ENCODE results near the gene SETD3.

The SETD3 gene

DNA sequence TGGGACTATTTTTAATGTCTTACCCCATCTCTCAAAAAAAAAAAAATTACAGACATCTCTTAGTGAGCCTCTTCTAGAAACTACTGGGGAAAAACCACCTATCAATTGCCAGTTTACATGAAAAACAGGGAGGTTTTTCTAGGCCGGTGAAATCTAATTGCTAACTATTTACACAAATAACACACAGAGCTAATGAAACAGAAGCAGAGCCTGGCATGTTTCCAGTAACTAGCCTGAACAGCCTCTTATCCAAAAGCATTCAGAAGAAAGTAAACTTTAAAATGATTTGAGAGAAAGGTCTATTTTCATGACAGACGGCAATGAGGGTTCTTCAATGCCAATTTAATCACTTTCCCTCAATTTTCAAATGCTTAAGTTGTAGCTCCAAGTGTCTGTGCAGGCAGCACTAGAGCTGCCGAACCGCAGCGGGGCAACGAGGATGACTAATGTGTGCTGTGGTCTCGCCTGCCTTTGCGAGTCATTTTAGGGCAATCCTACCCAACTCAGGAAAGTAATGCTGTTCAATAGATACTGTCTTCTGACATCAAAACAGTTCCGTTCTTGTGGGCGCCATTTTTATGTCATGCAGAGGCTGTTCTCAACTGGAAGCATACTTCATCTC is 84.6 kb downstream of the SETD3 start:
- WGBS (ENCODE audit: insufficient coverage, insufficient read length) = no CpG with 5 or more reads among the region's 10 CpGs

DNA sequence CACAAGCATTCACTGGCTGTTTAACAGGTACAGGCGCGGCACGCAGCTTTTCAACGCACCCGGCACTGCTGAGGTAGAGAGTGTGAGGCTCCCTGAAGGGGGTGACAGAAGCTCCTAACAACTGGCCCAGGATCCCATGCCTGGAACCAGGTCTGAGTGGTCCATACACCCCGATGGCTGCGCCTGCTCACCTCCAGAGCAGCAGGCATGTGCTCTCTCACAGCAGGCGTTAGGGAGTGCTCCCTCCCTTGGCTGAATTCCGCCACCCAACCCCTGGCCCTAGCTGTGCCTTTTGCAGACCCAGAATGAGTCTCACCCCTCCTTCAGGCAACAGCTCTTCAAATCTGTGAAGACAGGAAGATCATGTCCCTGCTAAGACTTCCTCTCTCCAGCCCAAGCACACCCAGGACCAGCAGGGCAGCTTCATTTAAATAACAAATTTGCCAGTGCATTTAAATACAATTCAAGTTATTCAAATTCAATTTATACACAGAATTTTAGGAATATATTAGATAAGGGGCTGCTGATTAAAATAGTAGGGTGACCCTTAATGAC is 86.0 kb downstream of the SETD3 start:
- WGBS (ENCODE audit: insufficient coverage, insufficient read length) = no CpG with 5 or more reads among the region's 9 CpGs
- DNase-seq (ENCODE audit: low read depth, low spot score) = no peak

More for the DNA sequence above, 84.6 kb downstream of the SETD3 start:
- peaks cover 5% of the 10 kb centered on the region for H3K4me1 ChIP-seq (ENCODE audit: control insufficient read depth, insufficient read depth, low read length)
- H3K9me3 ChIP-seq (ENCODE audit: control insufficient read depth, insufficient read depth, low read length) = no peaks in the 10 kb centered on the region
- H3K27me3 ChIP-seq (ENCODE audit: control insufficient read depth, insufficient read depth, low read length) = no peaks in the 10 kb centered on the region
- no peak for DNase-seq (ENCODE audit: low read depth, low spot score)
- no peak overlapping the region for H3K4me3 ChIP-seq (ENCODE audit: low read length)
- H3K27ac ChIP-seq (ENCODE audit: low read length) = no peak overlapping the region
- H3K36me3 ChIP-seq (ENCODE audit: control insufficient read depth, insufficient read depth, low read length) = peaks cover 4% of the 10 kb centered on the region; the same call in 1 of the 2 replicates

DNA sequence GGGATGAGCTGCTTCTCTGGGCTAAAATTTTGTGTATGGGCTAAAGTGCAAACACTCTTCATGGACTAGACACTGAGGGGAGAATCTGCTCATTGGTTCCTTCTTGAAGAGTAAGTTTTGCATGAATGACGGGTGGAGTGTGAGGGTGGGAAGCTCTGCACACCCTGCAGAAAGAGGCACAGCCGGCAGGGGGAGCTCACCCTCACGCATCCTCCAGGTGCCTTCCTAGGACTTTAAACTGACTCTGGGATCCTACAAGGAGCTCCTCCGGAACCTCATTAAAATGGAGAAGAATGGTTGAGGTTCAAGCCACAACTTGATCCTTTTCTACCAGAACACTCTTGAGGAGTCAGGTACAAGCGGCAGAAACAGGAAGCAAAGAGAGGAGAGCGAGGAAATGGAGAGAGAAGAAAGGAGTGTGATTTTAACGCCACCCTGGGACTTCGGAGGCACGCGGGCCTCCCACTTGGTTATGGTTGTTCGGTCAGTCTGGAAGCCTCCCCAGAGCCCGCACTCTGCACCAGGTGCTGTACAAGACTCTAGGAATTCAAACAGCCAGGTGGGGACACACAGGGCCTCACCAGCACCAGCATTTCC is 87.5 kb downstream of the SETD3 start:
- Histone ChIP-seq H3K4me3 (ENCODE audit: low read length) (no peak overlapping the region), H3K27ac (ENCODE audit: low read length) (no peak overlapping the region), H3K36me3 (ENCODE audit: control insufficient read depth, insufficient read depth, low read length) (no peaks in the 10 kb centered on the region), H3K9me3 (ENCODE audit: control insufficient read depth, insufficient read depth, low read length) (no peaks in the 10 kb centered on the region), H3K27me3 (ENCODE audit: control insufficient read depth, insufficient read depth, low read length) (no peaks in the 10 kb centered on the region), H3K4me1 (ENCODE audit: control insufficient read depth, insufficient read depth, low read length) (peaks cover 7% of the 10 kb centered on the region)
- DNase-seq (ENCODE audit: low read depth, low spot score) = peak; percentile 45
- WGBS (ENCODE audit: insufficient coverage, insufficient read length) = no CpG with 5 or more reads among the region's 12 CpGs

More for the DNA sequence above, 86.0 kb downstream of the SETD3 start:
- Histone ChIP-seq H3K4me1 (ENCODE audit: control insufficient read depth, insufficient read depth, low read length) (peaks cover 5% of the 10 kb centered on the region), H3K4me3 (ENCODE audit: low read length) (no peak overlapping the region), H3K27me3 (ENCODE audit: control insufficient read depth, insufficient read depth, low read length) (no peaks in the 10 kb centered on the region), H3K27ac (ENCODE audit: low read length) (peak overlapping the region; percentile 48), H3K9me3 (ENCODE audit: control insufficient read depth, insufficient read depth, low read length) (no peaks in the 10 kb centered on the region), H3K36me3 (ENCODE audit: control insufficient read depth, insufficient read depth, low read length) (peaks cover 4% of the 10 kb centered on the region; the same call in 1 of the 2 replicates)

DNA sequence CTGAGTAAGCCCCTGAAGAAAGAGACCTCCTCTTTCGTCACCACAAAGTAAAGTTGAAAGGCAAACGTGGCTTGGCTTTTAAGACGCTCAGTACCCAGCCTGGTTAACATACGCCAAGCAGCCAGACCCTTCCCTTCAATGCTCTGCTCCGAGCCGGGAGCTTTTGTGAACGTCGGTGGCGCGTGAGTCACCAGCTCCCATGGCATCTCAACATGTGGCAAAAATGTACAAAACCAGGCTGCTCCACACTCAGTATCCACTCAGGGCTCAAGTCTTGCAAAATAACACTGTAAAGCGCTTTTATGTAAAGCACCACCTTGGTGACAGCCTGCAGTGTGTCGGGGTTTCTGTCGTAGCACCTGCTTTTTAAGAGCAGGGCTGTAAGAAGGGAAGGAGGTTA is 89.0 kb downstream of the SETD3 start:
- Histone ChIP-seq H3K36me3 (ENCODE audit: control insufficient read depth, insufficient read depth, low read length) (no peaks in the 10 kb centered on the region), H3K27me3 (ENCODE audit: control insufficient read depth, insufficient read depth, low read length) (no peaks in the 10 kb centered on the region), H3K27ac (ENCODE audit: low read length) (no peak overlapping the region), H3K9me3 (ENCODE audit: control insufficient read depth, insufficient read depth, low read length) (no peaks in the 10 kb centered on the region), H3K4me3 (ENCODE audit: low read length) (no peak overlapping the region), H3K4me1 (ENCODE audit: control insufficient read depth, insufficient read depth, low read length) (peaks cover 7% of the 10 kb centered on the region)
- DNase-seq (ENCODE audit: low read depth, low spot score) = no peak
- no CpG with 5 or more reads among the region's 13 CpGs for WGBS (ENCODE audit: insufficient coverage, insufficient read length)

DNA sequence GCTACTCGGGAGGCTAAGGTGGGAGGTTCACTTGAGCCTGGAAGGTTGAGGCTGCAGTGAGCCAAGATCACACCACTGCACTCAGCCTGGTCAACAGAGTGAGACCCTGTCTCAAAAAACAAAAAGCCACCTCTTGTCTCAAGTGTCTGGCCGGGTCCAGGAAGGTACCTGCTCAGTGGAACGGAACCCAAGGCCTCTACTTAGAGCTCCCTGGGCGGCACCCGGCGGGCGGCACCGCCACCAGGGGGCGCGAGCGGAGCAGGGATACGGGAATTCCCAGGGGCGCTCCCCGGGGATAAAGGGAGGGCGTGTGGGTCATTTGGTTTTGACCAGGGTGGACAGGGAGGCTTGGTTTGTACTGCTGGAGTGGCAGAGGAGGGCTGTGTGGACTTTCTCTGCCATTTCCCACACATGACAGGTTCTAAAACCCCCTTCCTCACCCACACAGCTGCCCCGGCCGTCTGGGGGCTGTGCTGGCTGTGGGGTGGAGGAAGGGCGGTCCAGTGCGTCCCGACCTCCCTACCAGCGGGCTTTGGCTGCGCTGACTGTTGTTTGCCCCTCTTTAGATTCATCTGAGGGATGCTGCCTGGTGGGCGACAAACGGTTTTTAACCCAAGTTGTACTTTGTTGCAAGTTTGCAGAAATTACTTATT is 91.4 kb downstream of the SETD3 start:
- Histone ChIP-seq H3K4me1 (ENCODE audit: control insufficient read depth, insufficient read depth, low read length) (peaks cover 3% of the 10 kb centered on the region), H3K36me3 (ENCODE audit: control insufficient read depth, insufficient read depth, low read length) (no peaks in the 10 kb centered on the region), H3K9me3 (ENCODE audit: control insufficient read depth, insufficient read depth, low read length) (no peaks in the 10 kb centered on the region), H3K27ac (ENCODE audit: low read length) (no peak overlapping the region), H3K27me3 (ENCODE audit: control insufficient read depth, insufficient read depth, low read length) (no peaks in the 10 kb centered on the region), H3K4me3 (ENCODE audit: low read length) (no peak overlapping the region)
- no CpG with 5 or more reads among the region's 24 CpGs for WGBS (ENCODE audit: insufficient coverage, insufficient read length)
- DNase-seq (ENCODE audit: low read depth, low spot score) = peak; percentile 33

DNA sequence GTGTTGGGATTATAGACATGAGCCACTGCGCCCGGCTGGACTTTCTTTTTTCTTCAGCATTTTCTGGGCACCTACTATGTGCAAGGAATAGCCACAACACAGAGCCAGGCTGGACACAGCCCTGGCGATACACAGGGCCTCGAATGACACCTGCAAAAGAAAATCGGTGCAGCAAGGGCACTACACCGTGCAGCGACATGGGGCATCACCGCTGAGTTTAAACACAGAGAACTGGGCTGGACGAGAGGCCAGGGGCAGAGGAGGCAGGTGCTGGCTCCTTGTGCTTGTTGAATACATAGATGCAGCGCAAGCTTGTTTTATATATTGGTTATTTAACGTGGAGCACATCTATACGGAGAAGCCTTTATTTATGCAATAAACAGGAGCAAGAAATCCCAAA is 92.4 kb downstream of the SETD3 start:
- no peaks in the 10 kb centered on the region for H3K9me3 ChIP-seq (ENCODE audit: control insufficient read depth, insufficient read depth, low read length)
- no peak overlapping the region for H3K27ac ChIP-seq (ENCODE audit: low read length)
- no CpG with 5 or more reads among the region's 12 CpGs for WGBS (ENCODE audit: insufficient coverage, insufficient read length)
- H3K36me3 ChIP-seq (ENCODE audit: control insufficient read depth, insufficient read depth, low read length) = no peaks in the 10 kb centered on the region
- H3K27me3 ChIP-seq (ENCODE audit: control insufficient read depth, insufficient read depth, low read length) = no peaks in the 10 kb centered on the region
- no peak for DNase-seq (ENCODE audit: low read depth, low spot score)
- peaks cover 6% of the 10 kb centered on the region for H3K4me1 ChIP-seq (ENCODE audit: control insufficient read depth, insufficient read depth, low read length)
- H3K4me3 ChIP-seq (ENCODE audit: low read length) = no peak overlapping the region

DNA sequence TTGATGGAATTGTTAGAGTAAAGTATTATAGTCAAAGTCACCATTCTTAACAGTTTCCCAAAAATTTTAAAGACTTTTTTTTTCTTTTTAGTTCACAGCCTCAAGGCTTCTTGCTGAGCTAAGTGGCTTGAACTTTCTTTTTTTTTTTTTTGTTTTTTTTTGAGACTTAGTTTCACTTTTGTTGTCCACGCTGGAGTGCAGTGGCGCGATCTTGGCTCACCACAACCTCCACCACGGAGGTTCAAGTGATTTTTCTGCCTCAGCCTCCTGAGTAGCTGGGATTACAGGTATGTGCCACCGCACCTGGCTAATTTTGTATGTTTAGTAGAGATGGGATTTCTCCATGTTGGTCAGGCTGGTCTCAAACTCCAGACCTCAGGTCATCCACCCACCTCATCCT is 92.8 kb downstream of the SETD3 start:
- Histone ChIP-seq H3K4me3 (ENCODE audit: low read length) (no peak overlapping the region), H3K27ac (ENCODE audit: low read length) (no peak overlapping the region), H3K27me3 (ENCODE audit: control insufficient read depth, insufficient read depth, low read length) (no peaks in the 10 kb centered on the region), H3K36me3 (ENCODE audit: control insufficient read depth, insufficient read depth, low read length) (no peaks in the 10 kb centered on the region), H3K4me1 (ENCODE audit: control insufficient read depth, insufficient read depth, low read length) (peaks cover 6% of the 10 kb centered on the region), H3K9me3 (ENCODE audit: control insufficient read depth, insufficient read depth, low read length) (no peaks in the 10 kb centered on the region)
- no CpG with 5 or more reads among the region's 5 CpGs for WGBS (ENCODE audit: insufficient coverage, insufficient read length)
- no peak for DNase-seq (ENCODE audit: low read depth, low spot score)

DNA sequence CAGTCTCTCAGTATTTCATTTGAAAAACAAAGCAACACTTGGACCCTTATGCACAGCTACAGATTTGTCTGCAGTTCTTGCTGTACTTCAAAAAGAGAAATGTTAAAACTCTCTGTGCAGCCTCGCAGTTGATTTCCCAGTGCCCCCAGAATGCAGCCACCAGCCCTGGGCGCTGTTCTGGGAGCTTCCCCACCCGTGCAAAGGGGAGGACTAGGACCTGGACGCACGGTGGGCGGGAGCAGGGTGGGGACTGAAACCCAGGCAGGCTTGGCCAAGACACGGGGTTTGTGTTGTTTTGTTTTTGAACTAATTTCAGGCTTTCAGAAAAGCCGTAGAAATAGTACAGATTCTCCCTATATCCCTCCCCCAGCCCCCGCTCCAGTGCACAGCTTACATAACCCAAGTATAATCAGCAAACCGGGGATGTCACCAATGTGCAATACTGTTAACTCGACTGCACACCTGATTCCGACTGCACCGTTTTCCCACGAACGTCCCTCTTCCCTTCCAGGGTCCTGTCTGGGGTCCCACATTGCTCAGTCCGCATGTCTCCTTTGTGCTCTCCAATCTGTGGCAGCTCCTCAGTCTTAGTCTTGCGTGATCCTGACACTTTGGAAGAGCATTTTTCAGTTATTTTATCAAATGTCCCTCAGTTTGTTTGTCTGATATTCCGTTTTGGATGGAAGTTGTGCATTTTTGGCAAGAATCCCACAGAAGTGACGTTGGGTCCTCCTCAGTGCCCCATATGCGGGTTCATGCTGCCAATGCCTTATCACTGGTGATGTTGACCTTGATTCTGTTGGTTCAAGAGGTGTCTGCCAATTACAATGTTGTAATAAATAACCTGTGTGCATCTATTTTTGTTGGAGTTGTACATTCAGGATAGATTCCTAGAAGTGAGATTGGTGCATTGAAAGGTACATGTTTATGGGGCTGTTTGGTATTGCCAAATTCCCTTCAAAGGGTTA is 95.9 kb downstream of the SETD3 start:
- H3K9me3 ChIP-seq (ENCODE audit: control insufficient read depth, insufficient read depth, low read length) = no peaks in the 10 kb centered on the region
- H3K27ac ChIP-seq (ENCODE audit: low read length) = no peak overlapping the region
- H3K36me3 ChIP-seq (ENCODE audit: control insufficient read depth, insufficient read depth, low read length) = no peaks in the 10 kb centered on the region
- no CpG with 5 or more reads among the region's 20 CpGs for WGBS (ENCODE audit: insufficient coverage, insufficient read length)
- no peak overlapping the region for H3K4me3 ChIP-seq (ENCODE audit: low read length)
- H3K4me1 ChIP-seq (ENCODE audit: control insufficient read depth, insufficient read depth, low read length) = peaks cover 7% of the 10 kb centered on the region
- DNase-seq (ENCODE audit: low read depth, low spot score) = no peak
- no peaks in the 10 kb centered on the region for H3K27me3 ChIP-seq (ENCODE audit: control insufficient read depth, insufficient read depth, low read length)

DNA sequence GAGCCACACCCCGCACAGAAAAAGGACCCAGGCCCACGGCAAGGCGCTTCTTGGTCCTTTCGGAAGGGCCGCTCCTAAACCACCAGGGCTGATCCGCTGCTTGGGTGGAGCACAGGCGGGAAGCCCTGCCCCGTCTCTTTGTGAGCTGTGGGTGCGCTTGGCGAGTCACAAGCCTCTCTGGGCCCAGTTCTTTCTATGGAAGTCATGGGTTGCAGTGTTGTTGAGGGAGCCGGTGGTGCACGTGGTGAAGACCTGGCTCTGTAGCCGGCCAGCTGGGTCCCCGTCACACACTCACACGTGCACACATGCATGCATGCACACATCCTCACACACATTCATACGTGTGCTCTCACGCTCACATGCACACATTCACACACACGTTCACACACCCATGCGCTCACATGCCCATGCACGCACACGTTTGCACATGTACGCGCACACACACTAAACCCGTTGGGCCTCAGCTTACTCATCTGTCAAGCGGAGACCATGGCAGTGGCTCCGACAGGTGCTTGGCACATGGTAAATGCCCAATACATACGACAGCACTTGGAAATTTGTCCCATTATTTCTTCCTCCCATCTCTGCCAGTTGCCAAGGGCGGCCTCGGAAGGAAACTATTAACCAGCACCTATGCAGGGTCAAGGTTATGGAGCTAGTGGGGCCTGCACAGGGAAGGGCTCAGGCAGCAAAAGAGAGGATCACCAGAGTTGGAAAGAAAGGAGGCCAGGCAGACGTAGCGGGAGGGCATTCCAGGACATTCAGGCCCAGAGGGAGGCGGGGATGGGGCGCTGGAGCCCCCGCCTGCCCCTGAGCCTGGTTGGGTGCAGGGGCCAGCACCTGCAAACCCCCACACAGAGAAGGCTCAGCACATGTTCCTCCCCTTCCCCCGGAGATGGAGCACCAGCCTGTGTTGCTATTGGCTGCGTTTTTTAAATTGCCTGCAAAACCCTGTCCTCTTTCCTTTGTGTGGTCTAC is 96.9 kb downstream of the SETD3 start:
- no peak for DNase-seq (ENCODE audit: low read depth, low spot score)
- Histone ChIP-seq H3K4me3 (ENCODE audit: low read length) (no peak overlapping the region), H3K27me3 (ENCODE audit: control insufficient read depth, insufficient read depth, low read length) (no peaks in the 10 kb centered on the region), H3K4me1 (ENCODE audit: control insufficient read depth, insufficient read depth, low read length) (peaks cover 5% of the 10 kb centered on the region), H3K9me3 (ENCODE audit: control insufficient read depth, insufficient read depth, low read length) (no peaks in the 10 kb centered on the region), H3K27ac (ENCODE audit: low read length) (no peak overlapping the region), H3K36me3 (ENCODE audit: control insufficient read depth, insufficient read depth, low read length) (no peaks in the 10 kb centered on the region)
- no CpG with 5 or more reads among the region's 36 CpGs for WGBS (ENCODE audit: insufficient coverage, insufficient read length)

All from iPS DF 6.9 (cell line).